HG02759 (cell line): Measurements from ENCODE around the gene ADPRHL1.
A peak's percentile ranks its signal among the peaks of the same experiment; 100 is the strongest.
"Not testable (repeated sequence)": the region's sequence is repeated elsewhere in the genome, so short reads cannot be mapped to it uniquely, and the experiment has no call there.

Source experiments
- ATAC-seq: cut with Tn5 transposase; IDR thresholded peaks from one replicate; pipeline ENCODE4 v1.9.1; 2021; ENCODE audit warnings: mild to moderate bottlenecking, moderate library complexity; ENCODE audit not compliant: unreplicated experiment

Gene ADPRHL1

DNA sequence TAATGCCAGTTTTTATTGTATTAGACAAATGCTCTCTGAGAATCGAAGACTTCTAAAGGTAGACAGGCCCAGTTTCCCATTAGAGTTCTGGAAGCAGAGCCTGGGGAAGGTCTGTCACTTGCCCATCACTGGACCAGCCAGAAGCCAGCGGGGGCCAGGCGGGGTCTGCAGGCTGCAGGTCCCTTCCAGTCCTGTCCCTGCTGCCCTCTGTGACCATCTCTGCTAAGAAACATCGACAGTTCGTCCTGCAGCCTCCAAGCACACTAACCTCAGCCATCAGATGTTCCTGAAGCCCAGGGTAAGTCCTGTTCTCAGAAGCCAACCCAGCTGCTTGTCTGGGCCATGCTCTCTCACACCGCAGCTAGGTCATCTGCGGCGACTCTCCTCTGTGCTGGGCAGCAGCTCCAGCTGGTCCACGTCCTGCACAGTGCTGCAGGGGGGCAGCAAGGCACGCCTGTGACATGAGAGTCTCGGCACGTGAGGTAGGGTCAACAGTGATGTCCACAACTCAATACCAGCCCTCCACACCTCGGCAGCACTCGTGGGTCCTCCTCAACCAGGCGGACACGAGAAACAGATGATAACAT, 2.9 kb upstream of the ADPRHL1 start:
- ATAC-seq, result no peak

- no peak for ATAC-seq
These were observed 2.1 kb upstream of the ADPRHL1 start for GRCh38 chr13:113455384-113455783.

GRCh38 chr13:113454936-113455335, 1.6 kb upstream of the ADPRHL1 start:
- no peak for ATAC-seq

GRCh38 chr13:113452466-113452865, 822 bp downstream of the ADPRHL1 start:
- no peak for ATAC-seq

DNA sequence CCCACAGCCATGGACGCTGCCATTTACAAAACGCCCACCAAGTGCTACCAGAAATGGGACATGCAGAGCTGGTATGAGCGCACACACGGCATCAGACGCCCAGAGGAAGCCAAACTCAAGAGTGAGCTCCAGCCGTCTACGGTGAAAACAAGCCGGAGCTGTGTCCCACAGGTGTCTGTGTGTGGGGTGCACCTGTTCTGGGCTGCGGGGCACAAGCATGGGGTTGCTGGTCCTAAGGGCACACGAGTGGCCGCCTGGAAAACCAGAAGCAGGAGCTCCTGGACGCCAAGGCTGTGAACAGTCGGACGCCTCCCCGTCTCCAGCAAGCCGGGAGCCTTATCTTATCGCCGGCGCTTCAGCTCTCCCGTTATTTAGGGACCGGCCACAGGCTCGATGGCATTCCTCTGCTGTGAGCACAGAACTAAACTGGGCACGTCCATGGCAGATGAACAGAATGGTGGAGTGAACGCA, 1.3 kb downstream of the ADPRHL1 start:
- no peak for ATAC-seq

- not testable (repeated sequence) for ATAC-seq
These were observed 2.2 kb downstream of the ADPRHL1 start for GRCh38 chr13:113450861-113451620.

GRCh38 chr13:113450348-113450744, 2.9 kb downstream of the ADPRHL1 start:
- not testable (repeated sequence) for ATAC-seq

GRCh38 chr13:113449693-113450347, 3.5 kb downstream of the ADPRHL1 start:
- no peak for ATAC-seq

- no peak for ATAC-seq
These were observed 4.2 kb downstream of the ADPRHL1 start for GRCh38 chr13:113448885-113449692.

- no peak for ATAC-seq
These were observed 4.8 kb downstream of the ADPRHL1 start for GRCh38 chr13:113448545-113448884.

DNA sequence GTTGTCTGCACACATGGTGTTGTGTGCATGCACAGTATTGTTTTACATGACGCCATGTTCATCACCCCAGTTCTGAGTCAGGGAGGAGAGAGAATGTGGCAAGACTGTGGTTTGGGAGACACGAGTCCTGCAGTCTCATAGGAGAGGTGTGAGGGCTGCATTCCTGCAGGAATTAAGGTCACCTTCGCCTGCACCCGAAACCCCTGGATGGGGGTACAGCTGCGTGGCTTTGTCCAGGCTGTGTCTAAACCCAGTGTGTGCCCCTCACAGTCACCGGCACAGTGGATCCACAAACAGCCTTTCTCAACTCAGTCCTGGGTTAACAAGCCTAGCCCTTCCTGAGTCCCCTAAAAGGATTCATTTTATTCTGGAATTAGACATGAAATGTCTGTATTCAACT, 5.7 kb downstream of the ADPRHL1 start:
- ATAC-seq, result no peak

GRCh38 chr13:113446488-113446854, 6.8 kb downstream of the ADPRHL1 start:
- no peak for ATAC-seq

GRCh38 chr13:113445791-113446487, 7.3 kb downstream of the ADPRHL1 start:
- ATAC-seq, result peak; percentile 64

- no peak for ATAC-seq
These were observed 9.3 kb downstream of the ADPRHL1 start for GRCh38 chr13:113443991-113444390.

DNA sequence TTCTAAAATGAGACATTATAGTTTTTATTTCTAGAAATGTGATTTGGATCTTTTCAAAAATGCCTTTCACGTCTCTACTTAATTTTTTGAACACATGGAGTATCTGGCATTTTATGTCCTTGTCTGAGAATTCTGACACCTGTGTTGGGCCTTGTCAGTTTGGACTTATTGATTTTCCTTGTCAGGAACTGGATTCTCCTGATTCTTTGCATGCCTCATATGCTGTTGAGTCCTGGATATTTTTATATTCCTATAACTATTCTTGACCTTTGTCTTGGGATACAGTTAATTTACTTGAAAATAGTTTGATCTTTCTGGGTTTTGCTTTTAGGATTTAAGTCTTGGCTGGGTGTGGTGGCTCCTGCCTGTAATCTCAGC, 10.3 kb downstream of the ADPRHL1 start:
- no peak for ATAC-seq

DNA sequence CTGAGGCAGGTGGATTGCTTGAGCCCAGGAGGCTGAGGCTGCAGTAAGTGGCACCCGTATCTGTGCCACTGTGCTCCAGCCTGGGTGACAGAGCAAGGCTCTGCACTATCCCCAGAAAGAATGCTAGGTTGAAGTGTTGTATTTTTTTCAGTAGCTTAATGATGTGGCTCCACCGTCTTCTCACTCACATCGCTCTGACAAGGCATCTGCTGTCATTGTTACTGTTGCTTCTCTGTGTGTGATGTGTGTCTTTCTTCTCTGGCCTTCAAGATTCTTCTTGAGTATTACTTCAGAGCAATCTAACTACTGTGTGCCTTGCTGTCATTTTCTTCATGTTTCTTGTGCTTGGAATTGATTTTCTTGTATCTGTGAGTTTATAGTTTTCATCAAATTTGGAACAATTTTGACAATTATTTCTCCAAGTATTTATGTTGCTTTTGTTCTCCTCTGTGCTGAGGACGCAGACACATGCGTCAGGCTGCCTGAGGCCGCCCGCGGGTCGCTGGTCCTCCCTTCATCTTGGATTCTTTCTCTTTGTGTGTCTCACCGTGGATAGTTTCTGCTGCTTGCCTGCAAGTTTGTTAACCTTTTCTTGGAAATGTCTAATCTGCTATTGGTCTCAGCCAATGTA, 10.8 kb downstream of the ADPRHL1 start:
- ATAC-seq, result no peak

DNA sequence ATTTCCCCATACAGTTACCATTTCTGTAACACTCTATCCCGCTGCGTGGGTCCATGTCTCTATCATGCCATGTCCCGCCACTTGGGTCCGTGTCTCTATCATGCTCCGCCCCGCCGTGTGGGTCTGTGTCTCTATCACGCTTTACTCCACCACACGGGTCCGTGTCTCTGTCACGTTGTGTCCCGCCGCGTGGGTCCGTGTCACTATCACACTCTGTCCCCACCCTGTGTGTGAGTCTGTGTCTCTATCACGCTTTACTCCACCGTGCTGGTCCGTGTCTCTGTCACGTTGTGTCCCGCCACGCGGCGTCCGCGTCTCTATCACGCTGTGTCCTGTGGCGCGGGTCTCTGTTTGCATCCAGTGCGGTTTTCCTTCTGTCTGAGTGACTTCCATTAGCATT, 11.6 kb downstream of the ADPRHL1 start:
- no peak for ATAC-seq

DNA sequence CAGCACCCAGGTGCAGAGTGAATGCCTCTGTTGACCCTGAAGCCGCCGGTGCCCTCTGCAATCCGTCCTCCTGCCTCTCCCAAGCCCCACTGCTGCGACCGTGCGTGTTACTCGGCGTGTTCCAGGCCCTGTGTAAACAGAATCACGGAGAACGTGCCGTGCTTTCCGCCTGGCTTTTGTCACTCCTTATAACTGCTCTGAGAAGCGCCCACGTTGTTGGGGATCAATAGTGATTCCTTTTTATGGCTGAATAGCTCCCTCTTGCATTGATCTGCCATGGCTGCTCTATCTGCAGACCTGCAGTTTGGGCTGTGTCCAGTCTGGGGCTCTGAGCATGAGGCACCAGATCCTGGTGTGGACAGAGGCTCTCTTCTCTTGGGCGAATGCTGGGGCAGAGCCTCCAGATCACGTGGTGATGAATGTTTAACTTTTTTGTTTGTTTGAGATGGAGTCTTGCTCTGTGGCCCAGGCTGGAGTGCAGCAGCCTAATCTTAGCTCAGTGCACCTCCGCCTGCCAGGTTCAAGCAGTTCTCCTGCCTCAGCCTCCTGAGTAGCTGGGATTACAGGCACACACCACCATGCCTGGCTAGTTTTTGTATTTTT, 15.8 kb downstream of the ADPRHL1 start:
- no peak for ATAC-seq

DNA sequence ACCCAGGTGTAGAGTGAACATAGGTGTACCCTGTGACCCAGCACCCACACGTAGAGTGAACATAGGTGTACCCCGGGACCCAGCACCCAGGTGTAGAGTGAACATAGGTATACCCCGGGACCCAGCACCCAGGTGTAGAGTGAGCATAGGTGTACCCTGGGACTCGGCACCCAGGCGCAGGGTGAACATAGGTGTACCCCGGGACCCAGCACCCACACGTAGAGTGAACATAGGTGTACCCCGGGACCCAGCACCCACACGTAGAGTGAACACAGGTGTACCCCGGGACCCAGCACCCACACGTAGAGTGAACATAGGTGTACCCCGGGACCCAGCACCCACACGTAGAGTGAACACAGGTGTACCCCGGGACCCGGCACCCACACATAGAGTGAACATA, 16.4 kb downstream of the ADPRHL1 start:
- not testable (repeated sequence) for ATAC-seq

DNA sequence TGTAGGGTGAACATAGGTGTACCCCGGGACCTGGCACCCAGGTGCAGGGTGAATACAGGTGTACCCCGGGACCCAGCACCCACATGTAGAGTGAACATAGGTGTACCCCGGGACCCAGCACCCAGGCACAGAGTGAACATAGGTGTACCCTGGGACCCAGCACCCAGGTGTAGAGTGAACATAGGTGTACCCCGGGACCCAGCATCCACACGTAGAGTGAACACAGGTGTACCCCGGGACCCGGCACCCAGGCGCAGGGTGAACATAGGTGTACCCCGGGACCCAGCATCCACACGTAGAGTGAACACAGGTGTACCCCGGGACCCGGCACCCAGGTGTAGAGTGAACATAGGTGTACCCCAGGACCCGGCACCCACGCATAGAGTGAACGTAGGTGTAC, 17.4 kb downstream of the ADPRHL1 start:
- not testable (repeated sequence) for ATAC-seq
